GM12878 (cell line): ENCODE data around the gene ACRBP. TPM values are rescaled to one million over a fixed set of nuclear protein-coding genes. Genes with fewer than 3 reads are reported as not detected.

ENCODE experiments used
- CTCF ChIP-seq, 3 experiments: IDR thresholded peaks in 2 of 3; conservative IDR thresholded peaks in 1 of 3; 2 replicates each; pipeline ENCODE4 v1.5.1; 2011; ENCODE audit warnings: low read depth in 3 of 3, low read length in 3 of 3, mild to moderate bottlenecking in 3 of 3, control low read depth in 2 of 3, moderate library complexity in 2 of 3, inconsistent platforms in 1 of 3, mixed read lengths in 1 of 3; ENCODE audit not compliant: control insufficient read depth in 2 of 3, insufficient read depth in 1 of 3; ENCODE audit errors: extremely low read depth in 1 of 3
- DPF2 ChIP-seq: fragments of 450-650 bp; IDR thresholded peaks from 2 replicates; pipeline ENCODE4 v1.6.1; 2017; ENCODE audit warnings: mild to moderate bottlenecking
- EZH2 ChIP-seq: IDR thresholded peaks from 2 replicates; pipeline ENCODE4 v1.6.1; 2012; ENCODE audit warnings: low read depth, mild to moderate bottlenecking, control low read depth, inconsistent platforms, low read length, borderline replicate concordance; ENCODE audit not compliant: control insufficient read depth
- HDAC2 ChIP-seq: fragments of 200-600 bp; sonication (generic); IDR thresholded peaks from 2 replicates; pipeline ENCODE4 v1.6.1; 2017
- MYB ChIP-seq: fragments of 150-350 bp; IDR thresholded peaks from 2 replicates; pipeline ENCODE4 v1.6.1; 2014; ENCODE audit warnings: mild to moderate bottlenecking, low read depth, low read length, borderline replicate concordance
- POLR2AphosphoS2 ChIP-seq: IDR thresholded peaks from 2 replicates; pipeline ENCODE4 v1.6.1; 2011; ENCODE audit warnings: low read depth, mild to moderate bottlenecking, low read length, improper control_type of control experiment, moderate library complexity
- PRDM15 ChIP-seq: fragments of 450-650 bp; formaldehyde crosslinking; IDR thresholded peaks from 2 replicates; pipeline ENCODE4 v1.4.0; 2020; ENCODE audit warnings: mild to moderate bottlenecking, moderate library complexity
- SMAD5 ChIP-seq: IDR thresholded peaks from 2 replicates; pipeline ENCODE4 v1.6.1; 2016; ENCODE audit warnings: antibody characterized with exemption, low read depth
- SREBF2 ChIP-seq: IDR thresholded peaks from 2 replicates; pipeline ENCODE4 v1.6.1; 2012; ENCODE audit warnings: mild to moderate bottlenecking, low read length
- SRF ChIP-seq, 2 experiments: IDR thresholded peaks; 2 replicates each; pipeline ENCODE4 v1.6.1; 2011; ENCODE audit warnings: low read depth in 2 of 2, low read length in 2 of 2, mild to moderate bottlenecking in 1 of 2, moderate library complexity in 1 of 2
- YBX1 ChIP-seq: fragments of 450-650 bp; IDR thresholded peaks from 2 replicates; pipeline ENCODE4 v1.6.1; 2016; ENCODE audit warnings: antibody characterized with exemption
- ZZZ3 ChIP-seq: IDR thresholded peaks from 2 replicates; pipeline ENCODE4 v1.6.1; 2011; ENCODE audit warnings: low read depth; ENCODE audit not compliant: control insufficient read depth, insufficient read length
- polyA plus RNA-seq, 11 experiments: library from polyadenylated mRNA; depleted of rRNA in 4 of 11; unstranded in 6 of 11; stranded (reverse) in 5 of 11; fragments of >200 nt; fragmentation: Nextera tagmentation in 4 of 11; fragmentation: Illumina TruSeq in 1 of 11; extraction: Ambion mirVana in 4 of 11; extraction: Trizol in 1 of 11; gene quantifications; 1 replicate in 1 of 11; 2 replicates in 10 of 11; pipeline versions ENCODE4 v1.2.1 to v1.2.3, GENCODE V29; 2011 to 2016; ENCODE audit warnings: inconsistent platforms in 2 of 11, missing spikeins in 2 of 11, low read depth in 1 of 11
- total RNA-seq, 4 experiments: library from RNA; depleted of rRNA in 3 of 4; stranded (reverse); fragments of >200 nt in 3 of 4; fragmentation: Illumina TruSeq in 1 of 4; extraction: Trizol in 1 of 4; gene quantifications; 2 replicates each; pipeline versions ENCODE4 v1.2.1 to v1.2.3, GENCODE V29; 2013 to 2021
- TF ChIP-seq, protein P1 (sequence below): fragments of 450-650 bp; IDR thresholded peaks from 2 replicates; pipeline ENCODE4 v1.6.1; 2017; ENCODE audit warnings: mild to moderate bottlenecking, moderate library complexity

The ACRBP gene
- total and polyA plus RNA-seq, 10 of the 15 experiments (the other 5 are each of a cell fraction or from before 2014, with no cell fraction given) = 0.54 to 1.4 (median 0.87) TPM

- TF ChIP-seq SRF (IDR thresholded peaks at IDR 0.05; ENCODE audit: low read depth in 2 of 2, low read length in 2 of 2) (no peak), MYB (no peak), SMAD5 (no peak), ZZZ3 (no peak), CTCF (IDR thresholded peaks at IDR 0.05 in 2 of 3, conservative IDR thresholded peaks at IDR 0.05 in 1 of 3; ENCODE audit: control insufficient read depth in 2 of 3, extremely low read depth in 1 of 3, insufficient read depth in 1 of 3, low read depth in 3 of 3, low read length in 3 of 3) (peak; percentile 13 to 40 (median 33); a peak in 4 of 6 replicates), EZH2 (no peak), POLR2AphosphoS2 (no peak), HDAC2 (no peak), PRDM15 (CRISPR knock-in tag) (no peak), YBX1 (no peak), SREBF2 (no peak), DPF2 (no peak)
- TF ChIP-seq, protein P1, sequence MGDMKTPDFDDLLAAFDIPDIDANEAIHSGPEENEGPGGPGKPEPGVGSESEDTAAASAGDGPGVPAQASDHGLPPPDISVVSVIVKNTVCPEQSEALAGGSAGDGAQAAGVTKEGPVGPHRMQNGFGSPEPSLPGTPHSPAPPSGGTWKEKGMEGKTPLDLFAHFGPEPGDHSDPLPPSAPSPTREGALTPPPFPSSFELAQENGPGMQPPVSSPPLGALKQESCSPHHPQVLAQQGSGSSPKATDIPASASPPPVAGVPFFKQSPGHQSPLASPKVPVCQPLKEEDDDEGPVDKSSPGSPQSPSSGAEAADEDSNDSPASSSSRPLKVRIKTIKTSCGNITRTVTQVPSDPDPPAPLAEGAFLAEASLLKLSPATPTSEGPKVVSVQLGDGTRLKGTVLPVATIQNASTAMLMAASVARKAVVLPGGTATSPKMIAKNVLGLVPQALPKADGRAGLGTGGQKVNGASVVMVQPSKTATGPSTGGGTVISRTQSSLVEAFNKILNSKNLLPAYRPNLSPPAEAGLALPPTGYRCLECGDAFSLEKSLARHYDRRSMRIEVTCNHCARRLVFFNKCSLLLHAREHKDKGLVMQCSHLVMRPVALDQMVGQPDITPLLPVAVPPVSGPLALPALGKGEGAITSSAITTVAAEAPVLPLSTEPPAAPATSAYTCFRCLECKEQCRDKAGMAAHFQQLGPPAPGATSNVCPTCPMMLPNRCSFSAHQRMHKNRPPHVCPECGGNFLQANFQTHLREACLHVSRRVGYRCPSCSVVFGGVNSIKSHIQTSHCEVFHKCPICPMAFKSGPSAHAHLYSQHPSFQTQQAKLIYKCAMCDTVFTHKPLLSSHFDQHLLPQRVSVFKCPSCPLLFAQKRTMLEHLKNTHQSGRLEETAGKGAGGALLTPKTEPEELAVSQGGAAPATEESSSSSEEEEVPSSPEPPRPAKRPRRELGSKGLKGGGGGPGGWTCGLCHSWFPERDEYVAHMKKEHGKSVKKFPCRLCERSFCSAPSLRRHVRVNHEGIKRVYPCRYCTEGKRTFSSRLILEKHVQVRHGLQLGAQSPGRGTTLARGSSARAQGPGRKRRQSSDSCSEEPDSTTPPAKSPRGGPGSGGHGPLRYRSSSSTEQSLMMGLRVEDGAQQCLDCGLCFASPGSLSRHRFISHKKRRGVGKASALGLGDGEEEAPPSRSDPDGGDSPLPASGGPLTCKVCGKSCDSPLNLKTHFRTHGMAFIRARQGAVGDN = no peak
Measured at GRCh38 chr12:6667559-6668210, 20.5 kb upstream of the ACRBP start (continued).
